ENCODE data around the gene POLD4. TPM values are rescaled to one million over a fixed set of nuclear protein-coding genes. Genes with fewer than 3 reads are reported as not detected.

POLD4 gene
- total RNA-seq, 4 donors from 2014 or later = 54.5 to 75.7 (median 65.0) TPM

DNA sequence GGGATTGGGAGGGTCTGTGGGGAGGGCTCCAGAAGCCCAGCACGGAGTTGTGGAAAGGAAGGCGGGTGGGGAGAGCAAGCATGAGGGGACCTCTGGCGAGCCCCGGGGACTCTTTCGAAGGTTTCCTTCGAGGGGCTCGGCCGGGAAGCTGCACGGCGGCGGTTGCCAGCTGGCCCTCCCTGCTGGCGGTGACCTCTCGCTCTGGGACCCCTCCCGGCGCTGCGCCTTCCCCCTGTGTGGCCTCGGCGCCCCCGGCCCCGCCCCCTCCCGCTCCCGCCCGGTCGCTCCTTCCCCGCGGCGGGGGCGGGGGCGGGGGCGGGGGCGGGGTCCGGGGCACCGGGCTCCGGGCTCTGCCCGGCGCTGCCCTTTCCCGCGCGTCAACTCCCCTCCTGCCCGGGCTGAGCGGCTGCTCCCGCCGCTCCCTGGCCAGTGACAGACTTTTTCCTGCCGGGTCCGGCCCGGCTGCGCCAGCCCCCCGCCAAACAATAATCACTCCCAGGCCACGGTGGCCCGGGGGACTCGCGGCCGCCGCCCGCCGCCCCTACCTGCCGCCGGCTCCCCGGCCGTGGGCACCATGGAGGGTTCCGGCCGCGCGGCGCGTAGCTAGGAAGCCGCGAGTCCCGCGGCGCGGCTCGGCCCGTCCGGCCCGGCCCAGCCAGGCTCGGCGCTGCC, 19.1 kb upstream of the POLD4 start:
- Histone ChIP-seq H3K27ac (peak overlapping the region; percentile 97), H3K36me3 (no peaks in the 10 kb centered on the region), H3K4me3 (peak overlapping the region; percentile 93), H3K9me3 (no peaks in the 10 kb centered on the region), H3K27me3 (no peaks in the 10 kb centered on the region), H3K4me1 (peaks cover 80% of the 10 kb centered on the region)
- 4% methylated on average over 10 of the region's 78 CpGs for WGBS
- no peak for DNase-seq (ENCODE audit: low spot score in 2 of 2)
- TF ChIP-seq EP300 (IDR thresholded peaks at IDR 0.05) (no peak), POLR2A (IDR thresholded peaks at IDR 0.05) (peak in 1 of 2 donors; percentile 44)

- H3K27ac ChIP-seq = peak overlapping the region; percentile 97
- no peaks in the 10 kb centered on the region for H3K36me3 ChIP-seq
- DNase-seq (ENCODE audit: low spot score in 2 of 2) = no peak
- H3K9me3 ChIP-seq = no peaks in the 10 kb centered on the region
- H3K4me1 ChIP-seq = peaks cover 86% of the 10 kb centered on the region
- peak overlapping the region; percentile 93 for H3K4me3 ChIP-seq
- H3K27me3 ChIP-seq = no peaks in the 10 kb centered on the region
- TF ChIP-seq POLR2A (IDR thresholded peaks at IDR 0.05) (no peak), CTCF (IDR thresholded peaks at IDR 0.05) (no peak), POLR2AphosphoS5 (IDR thresholded peaks at IDR 0.05) (no peak), EP300 (IDR thresholded peaks at IDR 0.05) (no peak)
- WGBS = 33% methylated on average over 6 of the region's 16 CpGs
Observed at GRCh38 chr11:67371911-67372320, 18.6 kb upstream of the POLD4 start.

DNA sequence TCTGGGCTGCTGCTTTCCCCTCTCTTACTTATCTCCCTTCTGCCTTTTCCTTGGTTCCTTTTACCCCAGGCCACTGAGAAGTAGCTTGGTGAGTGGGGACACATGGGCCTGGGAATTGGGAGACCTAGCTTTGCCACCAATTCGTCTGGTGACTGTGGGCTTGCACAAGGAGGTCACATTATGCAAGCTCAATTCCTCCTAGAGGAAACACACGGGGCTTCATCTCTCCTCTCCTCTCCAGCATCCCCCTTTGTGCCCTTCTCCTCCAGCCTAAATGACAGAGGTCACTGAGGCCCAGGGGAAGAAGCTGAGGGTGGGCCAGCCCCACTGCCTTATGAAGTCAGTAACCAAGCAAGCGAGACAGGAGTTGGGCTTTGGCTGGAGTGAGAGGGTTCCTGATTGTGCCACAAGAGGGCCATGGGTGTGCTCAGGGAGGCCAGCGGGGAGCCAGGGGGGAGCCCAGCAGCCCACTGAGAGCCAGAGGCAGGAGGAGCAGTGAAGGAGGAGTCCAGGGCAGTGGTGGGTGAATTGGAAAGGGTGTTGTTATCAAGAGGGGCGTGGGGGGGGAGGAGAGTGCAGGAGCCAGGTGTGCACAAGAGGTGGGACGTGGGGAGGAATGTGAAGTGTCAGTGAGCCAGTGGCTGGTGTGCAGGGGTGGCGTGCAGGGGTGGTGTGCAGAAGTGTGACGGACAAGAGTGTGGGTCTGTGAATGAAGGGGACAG, 18.0 kb upstream of the POLD4 start:
- peak overlapping the region; percentile 93 for H3K4me3 ChIP-seq
- 44% methylated on average over 8 of the region's 8 CpGs for whole genome bisulfite sequencing

DNA sequence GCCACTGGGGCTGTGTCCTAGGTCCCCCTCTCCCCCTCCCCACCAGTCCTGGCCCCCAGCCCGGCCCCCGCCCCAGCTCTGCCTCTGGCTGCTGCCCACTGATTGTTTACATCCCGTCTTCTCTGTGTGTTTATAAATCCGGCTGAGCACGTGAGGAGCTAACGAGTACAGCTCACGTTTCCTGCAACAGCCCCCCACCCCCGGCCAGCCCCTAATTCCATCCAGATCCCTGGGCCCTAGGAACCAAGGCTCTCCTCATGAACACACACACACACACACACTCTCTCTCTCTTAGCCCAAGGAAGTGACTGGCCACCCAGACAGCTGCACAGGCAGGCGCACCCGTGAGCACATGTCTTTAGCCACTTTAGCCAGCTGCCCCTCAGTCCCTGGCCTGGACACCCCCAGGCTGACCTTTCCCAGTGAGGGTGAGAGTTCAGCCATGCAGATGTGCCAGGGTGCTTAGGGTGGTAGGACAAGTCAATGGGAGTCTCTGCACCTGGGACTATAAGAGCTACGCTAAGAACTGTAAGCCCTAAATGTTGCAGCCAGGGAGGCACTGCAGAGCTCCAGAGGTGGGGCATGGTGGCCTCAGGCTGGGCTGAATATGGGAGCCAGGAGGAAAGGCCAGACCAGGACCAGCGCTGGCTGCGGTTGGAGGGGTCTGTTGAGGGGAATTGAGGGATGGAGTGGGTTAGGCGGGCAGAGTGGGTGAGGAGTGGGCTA, 17.2 kb upstream of the POLD4 start:
- no peak for DNase-seq (ENCODE audit: low spot score in 2 of 2)
- WGBS = 57% methylated on average over 13 of the region's 14 CpGs
- TF ChIP-seq EP300 (IDR thresholded peaks at IDR 0.05) (no peak), POLR2A (IDR thresholded peaks at IDR 0.05) (no peak), CTCF (IDR thresholded peaks at IDR 0.05) (no peak), POLR2AphosphoS5 (IDR thresholded peaks at IDR 0.05) (no peak)
- H3K36me3 ChIP-seq = peaks cover 3% of the 10 kb centered on the region
- no peaks in the 10 kb centered on the region for H3K27me3 ChIP-seq
- H3K4me1 ChIP-seq = peaks cover 93% of the 10 kb centered on the region
- no peaks in the 10 kb centered on the region for H3K9me3 ChIP-seq
- peak overlapping the region; percentile 18 for H3K27ac ChIP-seq
- no peak overlapping the region for H3K4me3 ChIP-seq

More for the DNA sequence above, 18.0 kb upstream of the POLD4 start:
- TF ChIP-seq CTCF (IDR thresholded peaks at IDR 0.05) = peak; percentile 17 to 51
- no peak for TF ChIP-seq POLR2A (IDR thresholded peaks at IDR 0.05)
- TF ChIP-seq EP300 (IDR thresholded peaks at IDR 0.05) = no peak
- H3K27me3 ChIP-seq = no peaks in the 10 kb centered on the region
- H3K27ac ChIP-seq = peak overlapping the region; percentile 18
- DNase-seq (ENCODE audit: low spot score in 2 of 2) = no peak
- H3K9me3 ChIP-seq = no peaks in the 10 kb centered on the region
- peaks cover 92% of the 10 kb centered on the region for H3K4me1 ChIP-seq
- H3K36me3 ChIP-seq = no peaks in the 10 kb centered on the region

DNA sequence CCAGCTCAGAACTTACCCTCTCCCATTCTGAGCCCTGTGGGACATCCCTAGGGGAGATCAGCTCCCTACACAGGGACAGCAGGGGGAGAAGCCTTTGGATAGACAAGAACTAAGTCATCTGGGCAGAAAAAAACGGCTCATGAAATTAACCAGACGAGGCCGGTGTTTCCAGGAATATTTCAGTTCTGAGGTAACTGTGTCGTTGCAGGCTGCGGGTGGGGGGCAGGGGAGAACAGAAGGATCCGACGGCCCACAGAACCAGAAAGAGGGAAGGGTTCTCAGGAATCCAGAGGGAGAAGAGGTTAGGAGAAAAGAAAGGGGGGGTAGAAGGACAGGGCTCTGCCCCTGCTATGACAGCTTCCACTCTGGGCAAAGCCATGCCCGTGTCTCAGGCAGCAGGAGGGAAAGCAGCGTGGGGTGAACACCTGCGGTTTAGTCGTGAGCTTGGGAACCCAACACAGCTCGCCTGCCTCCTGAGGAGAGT, 16.5 kb upstream of the POLD4 start:
- no peaks in the 10 kb centered on the region for H3K27me3 ChIP-seq
- H3K4me1 ChIP-seq = peaks cover 89% of the 10 kb centered on the region
- H3K27ac ChIP-seq = no peak overlapping the region
- H3K36me3 ChIP-seq = peaks cover 3% of the 10 kb centered on the region
- 54% methylated on average over 12 of the region's 12 CpGs for WGBS
- no peak overlapping the region for H3K4me3 ChIP-seq
- no peaks in the 10 kb centered on the region for H3K9me3 ChIP-seq
- no peak for TF ChIP-seq POLR2AphosphoS5 (IDR thresholded peaks at IDR 0.05)
- no peak for TF ChIP-seq POLR2A (IDR thresholded peaks at IDR 0.05)
- TF ChIP-seq EP300 (IDR thresholded peaks at IDR 0.05) = no peak
- no peak for TF ChIP-seq CTCF (IDR thresholded peaks at IDR 0.05)
- no peak for DNase-seq (ENCODE audit: low spot score in 2 of 2)

All from suprapubic skin (tissue), 4 donors.